ENCODE measurements around the gene FERMT2. TPM values are rescaled to one million over a fixed set of nuclear protein-coding genes. Genes with fewer than 3 reads are reported as not detected.

FERMT2 gene
- total and polyA plus RNA-seq, 4 donors = 33.2 to 170 (median 66.6) TPM

GRCh38 chr14:52860209-52860608 is 90.6 kb downstream of the FERMT2 start:
- H3K27me3 ChIP-seq (ENCODE audit: control insufficient read depth in 3 of 3, insufficient read depth in 3 of 3, low read length in 2 of 3) = no peaks in the 10 kb centered on the region
- no peak for ATAC-seq (ENCODE audit: insufficient read depth, low FRiP score)
- peaks cover 0 to 3% (median 0%) of the 10 kb centered on the region in 5 donors for H3K4me1 ChIP-seq (ENCODE audit: control insufficient read depth in 5 of 5, insufficient read depth in 5 of 5, low read length in 5 of 5)
- peaks cover 15 to 46% (median 28%) of the 10 kb centered on the region in 4 donors for H3K36me3 ChIP-seq (ENCODE audit: control insufficient read depth in 4 of 4, insufficient read depth in 4 of 4, low read length in 4 of 4)
- 89 to 96% methylated on average over 3 of the region's 3 CpGs for WGBS, 2 donors
- no peak overlapping the region for H3K27ac ChIP-seq (ENCODE audit: low read depth in 1 of 2, low read length in 1 of 2)
- H3K4me3 ChIP-seq = no peak overlapping the region
- no peaks in the 10 kb centered on the region for H3K9me3 ChIP-seq (ENCODE audit: control insufficient read depth in 4 of 4, insufficient read depth in 3 of 4, low read length in 3 of 4)
- no peak for TF ChIP-seq CTCF (IDR thresholded peaks at IDR 0.05; ENCODE audit: control extremely low read depth, extremely low read depth)
- no peak overlapping the region for H3K9ac ChIP-seq (ENCODE audit: insufficient read depth in 1 of 2, low read length in 2 of 2)
- no peak for DNase-seq

- peaks cover 6 to 33% (median 23%) of the 10 kb centered on the region in 4 donors for H3K36me3 ChIP-seq (ENCODE audit: control insufficient read depth in 4 of 4, insufficient read depth in 4 of 4, low read length in 4 of 4)
- peaks cover 0 to 21% (median 6%) of the 10 kb centered on the region in 5 donors for H3K4me1 ChIP-seq (ENCODE audit: control insufficient read depth in 5 of 5, insufficient read depth in 5 of 5, low read length in 5 of 5)
- ATAC-seq (ENCODE audit: insufficient read depth, low FRiP score) (no peak), DNase-seq (no peak)
- no peak overlapping the region for H3K9ac ChIP-seq (ENCODE audit: insufficient read depth in 1 of 2, low read length in 2 of 2)
- WGBS, 2 donors = 93 to 95% methylated on average over 4 of the region's 4 CpGs
- no peaks in the 10 kb centered on the region for H3K27me3 ChIP-seq (ENCODE audit: control insufficient read depth in 3 of 3, insufficient read depth in 3 of 3, low read length in 2 of 3)
- H3K27ac ChIP-seq (ENCODE audit: low read depth in 1 of 2, low read length in 1 of 2) = no peak overlapping the region
- H3K9me3 ChIP-seq (ENCODE audit: control insufficient read depth in 4 of 4, insufficient read depth in 3 of 4, low read length in 3 of 4) = no peaks in the 10 kb centered on the region
- H3K4me3 ChIP-seq = no peak overlapping the region
- TF ChIP-seq CTCF (IDR thresholded peaks at IDR 0.05; ENCODE audit: control extremely low read depth, extremely low read depth) = no peak
Measured at GRCh38 chr14:52856139-52856538, 94.7 kb downstream of the FERMT2 start.

GRCh38 chr14:52853522-52853854 is 97.4 kb downstream of the FERMT2 start:
- ATAC-seq (ENCODE audit: insufficient read depth, low FRiP score) = no peak
- no peak overlapping the region for H3K27ac ChIP-seq (ENCODE audit: low read depth in 1 of 2, low read length in 1 of 2)
- 55 to 69% methylated on average over 3 of the region's 3 CpGs for WGBS, 2 donors

More at GRCh38 chr14:52853522-52853854, 97.4 kb downstream of the FERMT2 start:
- Histone ChIP-seq H3K9me3 (ENCODE audit: control insufficient read depth in 4 of 4, insufficient read depth in 3 of 4, low read length in 3 of 4) (no peaks in the 10 kb centered on the region), H3K4me1 (ENCODE audit: control insufficient read depth in 5 of 5, insufficient read depth in 5 of 5, low read length in 5 of 5) (peaks cover 0 to 24% (median 6%) of the 10 kb centered on the region in 5 donors), H3K4me3 (no peak overlapping the region), H3K9ac (ENCODE audit: insufficient read depth in 1 of 2, low read length in 2 of 2) (no peak overlapping the region), H3K27me3 (ENCODE audit: control insufficient read depth in 3 of 3, insufficient read depth in 3 of 3, low read length in 2 of 3) (no peaks in the 10 kb centered on the region), H3K36me3 (ENCODE audit: control insufficient read depth in 4 of 4, insufficient read depth in 4 of 4, low read length in 4 of 4) (peaks cover 5 to 13% (median 9%) of the 10 kb centered on the region in 4 donors)
- no peak for TF ChIP-seq CTCF (IDR thresholded peaks at IDR 0.05; ENCODE audit: control extremely low read depth, extremely low read depth)
- no peak for DNase-seq
